GM18909 (cell line): ENCODE data around the gene LMO2.
A peak's percentile ranks its signal among the peaks of the same experiment; 100 is the strongest.

Source experiments
- ATAC-seq: cut with Tn5 transposase; IDR thresholded peaks from one replicate; pipeline ENCODE4 v1.9.1; 2021; ENCODE audit warnings: mild to moderate bottlenecking; ENCODE audit not compliant: unreplicated experiment, poor library complexity

LMO2 gene

GRCh38 chr11:33916736-33917135 lies 24.9 kb upstream of the LMO2 start:
- no peak for ATAC-seq

- ATAC-seq = no peak
Observed at GRCh38 chr11:33915526-33915925, 23.6 kb upstream of the LMO2 start.

GRCh38 chr11:33913991-33914390 lies 22.1 kb upstream of the LMO2 start:
- ATAC-seq = no peak

- peak; percentile 85 for ATAC-seq
Observed at GRCh38 chr11:33912405-33913361, 20.8 kb upstream of the LMO2 start.

- no peak for ATAC-seq
Observed at GRCh38 chr11:33910958-33911339, 19.1 kb upstream of the LMO2 start.

- no peak for ATAC-seq
Observed at GRCh38 chr11:33910296-33910957, 18.6 kb upstream of the LMO2 start.

GRCh38 chr11:33909552-33909951 lies 17.7 kb upstream of the LMO2 start:
- ATAC-seq = no peak

- ATAC-seq = no peak
Observed at GRCh38 chr11:33909150-33909549, 17.3 kb upstream of the LMO2 start.

- ATAC-seq = no peak
Observed at GRCh38 chr11:33907421-33907820, 15.5 kb upstream of the LMO2 start.

- ATAC-seq = no peak
Observed at GRCh38 chr11:33906484-33907186, 14.8 kb upstream of the LMO2 start.

- ATAC-seq = no peak
Observed at GRCh38 chr11:33904102-33904501, 12.2 kb upstream of the LMO2 start.

GRCh38 chr11:33900159-33900840 lies 8.4 kb upstream of the LMO2 start:
- ATAC-seq = no peak

GRCh38 chr11:33899400-33900037 lies 7.6 kb upstream of the LMO2 start:
- no peak for ATAC-seq

GRCh38 chr11:33898957-33899356 lies 7.1 kb upstream of the LMO2 start:
- no peak for ATAC-seq

- ATAC-seq = no peak
Observed at GRCh38 chr11:33897761-33898375, 6.0 kb upstream of the LMO2 start.

GRCh38 chr11:33896911-33897310 lies 5.0 kb upstream of the LMO2 start:
- ATAC-seq = no peak

- ATAC-seq = no peak
Observed at GRCh38 chr11:33895752-33896137, 3.9 kb upstream of the LMO2 start.

- ATAC-seq = no peak
Observed at GRCh38 chr11:33894398-33894746, 2.5 kb upstream of the LMO2 start.

- peak; percentile 81 for ATAC-seq
Observed at GRCh38 chr11:33893711-33894397, 2.0 kb upstream of the LMO2 start.
